OCI-LY3 (cell line): ENCODE measurements around the gene MTHFD2.

ENCODE experiments used
- H2AFZ ChIP-seq: fragments of 200-600, 300-600 bp; shearing (Covaris generic); 2 replicates; pipeline ENCODE4 v1.6.0; 2014; ENCODE audit warnings: antibody characterized with exemption, low read depth, low read length
- H3K27ac ChIP-seq: fragments of 200-600, 300-600 bp; sonication (generic); 2 replicates; pipeline ENCODE4 v1.5.1; 2014; ENCODE audit warnings: mild to moderate bottlenecking, low read length, moderate library complexity, mixed read lengths
- H3K27me3 ChIP-seq: fragments of 200-600, 300-600 bp; sonication (generic); 2 replicates; pipeline ENCODE4 v1.6.1; 2014; ENCODE audit warnings: low read depth, low read length, mixed read lengths
- H3K36me3 ChIP-seq: fragments of 200-600, 300-600 bp; sonication (generic); replicated peaks from 2 replicates; pipeline ENCODE3; 2014; ENCODE audit warnings: low read depth, low read length, mixed read lengths
- H3K4me1 ChIP-seq: fragments of 300-600, 200-600 bp; sonication (generic); 2 replicates; pipeline ENCODE4 v1.6.1; 2014; ENCODE audit warnings: low read length, mixed read lengths
- H3K4me2 ChIP-seq: fragments of 200-600, 300-600 bp; sonication (generic); 2 replicates; pipeline ENCODE4 v1.6.1; 2014; ENCODE audit warnings: low read length, mixed read lengths
- H3K4me3 ChIP-seq: fragments of 300-600, 200-600 bp; sonication (generic); 2 replicates; pipeline ENCODE4 v1.5.1; 2014; ENCODE audit warnings: antibody characterized with exemption, mild to moderate bottlenecking, low read length, moderate library complexity
- H3K79me2 ChIP-seq: fragments of 300-600, 200-600 bp; shearing (Covaris generic); 2 replicates; pipeline ENCODE4 v1.6.1; 2014; ENCODE audit warnings: mild to moderate bottlenecking, low read length, mixed read lengths
- H3K9ac ChIP-seq: fragments of 300-600, 200-600 bp; shearing (Covaris generic); 2 replicates; pipeline ENCODE4 v1.6.0; 2014; ENCODE audit warnings: mild to moderate bottlenecking, low read length, moderate library complexity
- H3K9me3 ChIP-seq: fragments of 200-600, 300-600 bp; shearing (Covaris generic); 2 replicates; pipeline ENCODE4 v1.6.1; 2014; ENCODE audit warnings: low read length, mixed read lengths; ENCODE audit not compliant: insufficient read depth
- H4K20me1 ChIP-seq: fragments of 200-600, 300-600 bp; sonication (generic); 2 replicates; pipeline ENCODE4 v1.6.1; 2016; ENCODE audit warnings: low read length, mixed read lengths; ENCODE audit not compliant: insufficient read depth
- EZH2phosphoT487 ChIP-seq: fragments of 200-600 bp; shearing (Covaris generic); IDR thresholded peaks from 2 replicates; pipeline ENCODE4 v1.6.1; 2018; ENCODE audit warnings: antibody characterized with exemption, mixed run types, low read depth
- TF ChIP-seq, protein P1 (sequence below): fragments of 200-600, 300-600 bp; sonication (generic); IDR thresholded peaks from 2 replicates; pipeline ENCODE4 v1.5.1; 2014; ENCODE audit warnings: antibody characterized with exemption, low read length, low read depth

The MTHFD2 gene

DNA sequence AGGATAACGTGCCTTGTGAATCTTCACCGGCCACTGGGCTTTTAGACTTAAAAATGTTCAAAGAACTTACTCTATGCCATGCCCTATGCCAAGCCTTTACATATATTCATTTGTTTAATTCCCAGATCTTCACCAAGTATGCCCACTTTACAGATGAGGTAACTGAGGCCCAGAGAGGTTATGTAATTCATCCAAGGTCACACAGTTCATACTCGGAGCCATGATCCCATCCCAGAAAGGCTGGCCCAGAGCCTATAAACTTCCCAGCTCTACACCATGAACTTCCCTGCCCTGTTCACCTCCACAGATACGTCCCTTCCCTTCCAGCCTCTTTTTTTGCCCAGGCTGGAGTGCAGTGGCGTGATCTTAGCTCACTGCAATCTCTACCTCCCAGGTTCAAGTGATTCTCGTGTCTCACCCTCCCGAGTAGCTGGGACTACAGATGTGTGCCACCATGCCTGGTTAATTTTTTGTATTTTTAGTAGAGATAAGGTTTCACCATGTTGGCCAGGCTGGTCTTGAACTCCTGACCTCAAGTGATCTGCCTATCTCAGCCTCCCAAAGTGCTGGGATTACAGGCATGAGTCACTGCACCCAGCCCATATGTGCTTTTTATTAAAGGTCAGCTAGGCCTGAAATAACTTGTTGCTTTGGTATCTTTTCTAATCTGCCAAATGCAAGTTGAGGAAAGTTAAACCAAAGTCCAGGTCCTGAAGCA is 44.1 kb downstream of the MTHFD2 start:
- H3K4me2 ChIP-seq, result no peak overlapping the region
- no peaks in the 10 kb centered on the region for H3K4me1 ChIP-seq
- no peaks in the 10 kb centered on the region for H4K20me1 ChIP-seq
- peaks cover 24% of the 10 kb centered on the region for H3K36me3 ChIP-seq
- H3K27me3 ChIP-seq, result no peaks in the 10 kb centered on the region
- no peak overlapping the region for H2AFZ ChIP-seq
- no peak overlapping the region for H3K4me3 ChIP-seq
- no peaks in the 10 kb centered on the region for H3K79me2 ChIP-seq
- no peaks in the 10 kb centered on the region for H3K9me3 ChIP-seq
- no peak overlapping the region for H3K9ac ChIP-seq
- H3K27ac ChIP-seq, result no peak overlapping the region
- TF ChIP-seq, protein P1, sequence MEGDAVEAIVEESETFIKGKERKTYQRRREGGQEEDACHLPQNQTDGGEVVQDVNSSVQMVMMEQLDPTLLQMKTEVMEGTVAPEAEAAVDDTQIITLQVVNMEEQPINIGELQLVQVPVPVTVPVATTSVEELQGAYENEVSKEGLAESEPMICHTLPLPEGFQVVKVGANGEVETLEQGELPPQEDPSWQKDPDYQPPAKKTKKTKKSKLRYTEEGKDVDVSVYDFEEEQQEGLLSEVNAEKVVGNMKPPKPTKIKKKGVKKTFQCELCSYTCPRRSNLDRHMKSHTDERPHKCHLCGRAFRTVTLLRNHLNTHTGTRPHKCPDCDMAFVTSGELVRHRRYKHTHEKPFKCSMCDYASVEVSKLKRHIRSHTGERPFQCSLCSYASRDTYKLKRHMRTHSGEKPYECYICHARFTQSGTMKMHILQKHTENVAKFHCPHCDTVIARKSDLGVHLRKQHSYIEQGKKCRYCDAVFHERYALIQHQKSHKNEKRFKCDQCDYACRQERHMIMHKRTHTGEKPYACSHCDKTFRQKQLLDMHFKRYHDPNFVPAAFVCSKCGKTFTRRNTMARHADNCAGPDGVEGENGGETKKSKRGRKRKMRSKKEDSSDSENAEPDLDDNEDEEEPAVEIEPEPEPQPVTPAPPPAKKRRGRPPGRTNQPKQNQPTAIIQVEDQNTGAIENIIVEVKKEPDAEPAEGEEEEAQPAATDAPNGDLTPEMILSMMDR, result no peak
- no peak for TF ChIP-seq EZH2phosphoT487

DNA sequence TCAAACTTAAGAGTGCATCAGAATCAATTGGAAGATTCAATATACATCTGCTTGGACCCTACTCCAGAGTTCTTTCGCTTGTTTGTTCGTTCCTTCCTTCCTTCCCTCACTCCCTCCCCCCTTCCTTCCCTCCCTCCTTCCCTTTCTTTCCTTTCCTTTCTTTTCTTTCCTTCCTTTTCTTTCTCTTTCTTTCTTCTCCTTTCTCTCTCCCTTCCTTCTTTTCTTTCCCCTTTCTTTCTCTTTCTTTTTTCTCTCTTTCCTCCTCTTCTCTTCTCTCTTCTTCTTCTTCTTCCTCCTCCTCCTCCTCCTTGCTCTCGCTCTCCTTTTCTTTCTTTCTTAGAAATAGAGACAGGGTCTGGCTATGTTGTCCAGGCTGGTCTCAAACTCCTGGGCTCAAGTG is 45.9 kb downstream of the MTHFD2 start:
- H2AFZ ChIP-seq, result no peak overlapping the region
- no peak overlapping the region for H3K4me3 ChIP-seq
- no peak overlapping the region for H3K4me2 ChIP-seq
- TF ChIP-seq EZH2phosphoT487, result no peak
- TF ChIP-seq, protein P1, result no peak
- no peaks in the 10 kb centered on the region for H3K79me2 ChIP-seq
- H4K20me1 ChIP-seq, result no peaks in the 10 kb centered on the region
- H3K27ac ChIP-seq, result no peak overlapping the region
- H3K27me3 ChIP-seq, result no peaks in the 10 kb centered on the region
- H3K9me3 ChIP-seq, result no peaks in the 10 kb centered on the region
- H3K9ac ChIP-seq, result no peak overlapping the region
- H3K36me3 ChIP-seq, result peaks cover 26% of the 10 kb centered on the region
- no peaks in the 10 kb centered on the region for H3K4me1 ChIP-seq

DNA sequence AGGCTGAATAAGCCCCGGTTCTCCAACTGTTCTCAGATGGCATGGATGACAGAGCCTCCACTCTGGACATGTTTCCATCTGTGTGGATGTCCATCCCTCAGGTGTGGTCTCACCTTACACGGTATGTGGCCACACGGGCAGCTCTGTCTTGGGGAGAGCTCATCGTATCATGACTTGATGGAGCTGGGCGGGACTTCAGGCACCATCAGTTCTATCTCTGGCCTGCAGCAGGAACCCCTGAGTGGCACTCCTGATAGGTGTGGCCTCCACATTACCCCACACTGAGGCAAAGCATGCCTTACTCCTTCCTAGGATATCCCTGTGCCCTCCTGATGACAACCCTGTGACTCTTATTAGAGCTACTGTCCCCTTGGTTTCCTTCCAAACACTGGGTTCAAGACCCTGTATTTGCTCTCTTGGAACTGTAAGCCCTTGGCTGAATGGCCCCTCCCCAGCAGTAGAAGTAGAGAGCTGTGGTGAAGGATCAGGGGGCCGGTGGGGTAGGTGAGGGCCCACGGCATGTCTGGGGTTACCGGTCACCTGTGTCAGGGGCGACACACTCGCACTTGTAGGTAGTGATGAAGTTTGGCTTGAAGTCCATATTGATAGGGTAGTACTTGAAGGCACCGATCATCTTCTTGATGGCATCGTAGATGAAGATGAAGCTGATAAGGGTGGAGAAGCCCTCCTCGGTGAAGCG is 48.2 kb downstream of the MTHFD2 start:
- H3K4me2 ChIP-seq, result no peak overlapping the region
- no peak overlapping the region for H3K9ac ChIP-seq
- no peak overlapping the region for H2AFZ ChIP-seq
- no peaks in the 10 kb centered on the region for H4K20me1 ChIP-seq
- H3K4me3 ChIP-seq, result no peak overlapping the region
- no peaks in the 10 kb centered on the region for H3K9me3 ChIP-seq
- TF ChIP-seq, protein P1, result no peak
- TF ChIP-seq EZH2phosphoT487, result no peak
- peaks cover 29% of the 10 kb centered on the region for H3K36me3 ChIP-seq
- no peaks in the 10 kb centered on the region for H3K27me3 ChIP-seq
- H3K79me2 ChIP-seq, result no peaks in the 10 kb centered on the region
- H3K4me1 ChIP-seq, result no peaks in the 10 kb centered on the region
- H3K27ac ChIP-seq, result no peak overlapping the region

DNA sequence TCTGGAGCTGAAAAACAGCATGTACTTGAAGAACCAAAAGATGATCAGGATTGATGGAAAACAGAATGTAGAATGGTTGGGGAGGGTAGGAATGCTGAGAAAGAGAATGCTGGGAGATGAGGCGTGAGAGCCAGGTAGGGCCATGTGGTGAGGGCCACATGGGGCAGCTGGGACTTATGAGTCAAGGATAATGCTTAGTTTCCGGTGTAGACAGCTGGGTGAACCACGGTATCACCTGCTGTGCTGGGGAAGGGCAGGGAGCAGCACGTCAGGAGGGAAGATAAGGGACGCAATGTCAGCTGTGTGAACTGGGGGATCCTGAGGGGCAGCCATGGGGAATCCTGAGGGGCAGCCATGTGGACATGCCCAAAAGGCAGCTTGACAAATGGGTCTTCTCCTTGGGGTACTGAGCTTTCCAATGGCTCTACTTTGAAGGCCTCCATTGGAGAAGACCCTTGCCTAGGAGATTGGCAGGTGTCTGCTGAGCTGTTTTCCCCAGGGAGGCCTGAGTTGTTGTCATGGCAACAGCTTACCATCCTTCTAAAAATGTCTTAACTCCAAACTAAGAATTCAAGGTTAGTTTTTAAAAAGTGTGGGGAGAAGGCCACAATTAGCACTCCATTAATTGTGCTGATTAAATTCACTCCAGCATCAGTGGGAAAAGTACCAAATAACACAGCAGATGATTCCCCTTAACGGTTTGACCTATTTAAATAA is 51.1 kb downstream of the MTHFD2 start:
- H3K79me2 ChIP-seq, result no peaks in the 10 kb centered on the region
- H4K20me1 ChIP-seq, result no peaks in the 10 kb centered on the region
- no peaks in the 10 kb centered on the region for H3K9me3 ChIP-seq
- H3K27me3 ChIP-seq, result no peaks in the 10 kb centered on the region
- no peak overlapping the region for H3K4me2 ChIP-seq
- H3K4me1 ChIP-seq, result no peaks in the 10 kb centered on the region
- no peak overlapping the region for H3K9ac ChIP-seq
- H2AFZ ChIP-seq, result no peak overlapping the region
- H3K4me3 ChIP-seq, result no peak overlapping the region
- TF ChIP-seq EZH2phosphoT487, result no peak
- TF ChIP-seq, protein P1, result no peak
- peaks cover 29% of the 10 kb centered on the region for H3K36me3 ChIP-seq
- H3K27ac ChIP-seq, result no peak overlapping the region
